ENCODE data around the gene PPP1R13B. TPM values are rescaled to one million over a fixed set of nuclear protein-coding genes. Genes with fewer than 3 reads are reported as not detected.
A peak's percentile ranks its signal among the peaks of the same experiment; 100 is the strongest.

Gene PPP1R13B
- total RNA-seq, 1 experiment from 2014 or later: 19.0 TPM

GRCh38 chr14:103730490-103731035 is 116.8 kb downstream of the PPP1R13B start:
- Histone ChIP-seq H3K9me3 (ENCODE audit: control insufficient read depth, insufficient read depth, low read depth, low read length) (no peaks in the 10 kb centered on the region), H3K4me3 (ENCODE audit: low read depth in 2 of 2, low read length in 2 of 2) (no peak overlapping the region), H3K4me1 (ENCODE audit: control insufficient read depth, insufficient read depth, low read length) (no peaks in the 10 kb centered on the region), H3K27ac (ENCODE audit: low read length) (no peak overlapping the region), H3K27me3 (ENCODE audit: control insufficient read depth, insufficient read depth, low read length) (no peaks in the 10 kb centered on the region), H3K36me3 (ENCODE audit: control insufficient read depth, insufficient read depth, low read length) (no peaks in the 10 kb centered on the region; the same call in 1 of the 2 replicates)
- intact Hi-C loops (cut with micrococcal nuclease; ENCODE audit: unreplicated experiment): no loop called here
- no peak for DNase-seq (ENCODE audit: low read depth, low spot score)
- no TSS peak for BruUV-seq (replicated peaks)
- ChIA-PET POLR2A (no interaction called here), CTCF (interaction anchor here (0.5 kb wide), 1 partner anchor 203 kb away, joined by 3 read pairs; no protein-coding TSS in a partner anchor)
- in situ Hi-C loops (cut with HindIII; ENCODE audit: low pct_unique_long_range_greater_than_20kb, low sequenced_read_pairs): no loop called here
- no peak for ATAC-seq
- no peak for TF ChIP-seq REST (IDR thresholded peaks at IDR 0.05; ENCODE audit: insufficient read depth in 1 of 2, low read depth in 2 of 2, low read length in 1 of 2)
- TF ChIP-seq SIN3A (IDR thresholded peaks at IDR 0.05; ENCODE audit: borderline replicate concordance, insufficient read depth, low read depth, low read length): no peak
- TF ChIP-seq CTCF (IDR thresholded peaks at IDR 0.05): no peak
- TF ChIP-seq POLR2AphosphoS5 (IDR thresholded peaks at IDR 0.05; ENCODE audit: low read depth, low read length): no peak
- TF ChIP-seq TCF7L2 (IDR thresholded peaks at IDR 0.05; ENCODE audit: low read depth, low read length): no peak

GRCh38 chr14:103729496-103730448 is 117.6 kb downstream of the PPP1R13B start:
- in situ Hi-C loops (cut with HindIII; ENCODE audit: low pct_unique_long_range_greater_than_20kb, low sequenced_read_pairs) (no loop called here), intact Hi-C loops (cut with micrococcal nuclease; ENCODE audit: unreplicated experiment) (no loop called here)
- ChIA-PET POLR2A (no interaction called here), CTCF (interaction anchor here (0.5 kb wide), 1 partner anchor 204 kb away, joined by 3 read pairs; no protein-coding TSS in a partner anchor)
- H3K36me3 ChIP-seq (ENCODE audit: control insufficient read depth, insufficient read depth, low read length): no peaks in the 10 kb centered on the region; the same call in 1 of the 2 replicates
- TSS peak; percentile 53 for BruUV-seq (replicated peaks)
- no peaks in the 10 kb centered on the region for H3K27me3 ChIP-seq (ENCODE audit: control insufficient read depth, insufficient read depth, low read length)
- H3K4me3 ChIP-seq (ENCODE audit: low read depth in 2 of 2, low read length in 2 of 2): no peak overlapping the region
- no peak for ATAC-seq
- TF ChIP-seq POLR2AphosphoS5 (IDR thresholded peaks at IDR 0.05; ENCODE audit: low read depth, low read length) (no peak), CTCF (IDR thresholded peaks at IDR 0.05) (no peak), TCF7L2 (IDR thresholded peaks at IDR 0.05; ENCODE audit: low read depth, low read length) (no peak), REST (IDR thresholded peaks at IDR 0.05; ENCODE audit: insufficient read depth in 1 of 2, low read depth in 2 of 2, low read length in 1 of 2) (no peak), SIN3A (IDR thresholded peaks at IDR 0.05; ENCODE audit: borderline replicate concordance, insufficient read depth, low read depth, low read length) (no peak)
- no peak for DNase-seq (ENCODE audit: low read depth, low spot score)
- H3K4me1 ChIP-seq (ENCODE audit: control insufficient read depth, insufficient read depth, low read length): no peaks in the 10 kb centered on the region
- H3K9me3 ChIP-seq (ENCODE audit: control insufficient read depth, insufficient read depth, low read depth, low read length): no peaks in the 10 kb centered on the region
- no peak overlapping the region for H3K27ac ChIP-seq (ENCODE audit: low read length)
